Adrenal gland (tissue), 12 donors: ENCODE measurements around the gene TNIK. TPM values are rescaled to one million over a fixed set of nuclear protein-coding genes. Genes with fewer than 3 reads are reported as not detected.

ENCODE experiments used
- DNase-seq, 7 donors: peaks; one replicate each; pipeline ENCODE4 v3.0.0-alpha.2; 2019 to 2020
- H3K27ac ChIP-seq, 5 donors: fragments of 200-600 bp; sonication (generic) in 4 of 5; 1 replicate in 3 of 5; 2 replicates in 2 of 5; pipeline versions ENCODE4 v1.5.1 to v1.8.0; 2016 to 2020; ENCODE audit warnings: mild to moderate bottlenecking in 1 of 5
- H3K27me3 ChIP-seq: fragments of 200-600 bp; 2 replicates; pipeline ENCODE4 v1.8.0; 2021
- H3K36me3 ChIP-seq, 2 donors: fragments of 200-600 bp; replicated peaks in 1 of 2; 1 replicate in 1 of 2; 2 replicates in 1 of 2; pipeline versions ENCODE4 v1.5.1 to v1.8.0; 2018 to 2022
- H3K4me1 ChIP-seq, 2 donors: fragments of 200-600 bp; replicated peaks in 1 of 2; 1 replicate in 1 of 2; 2 replicates in 1 of 2; pipeline versions ENCODE4 v1.5.1 to v1.8.0; 2018 to 2021
- H3K4me3 ChIP-seq, 4 donors: fragments of 200-600 bp; sonication (generic) in 3 of 4; one replicate each; pipeline ENCODE4 v1.5.1; 2016 to 2018
- H3K9me3 ChIP-seq, 3 donors: fragments of 200-600 bp; sonication (generic) in 1 of 3; replicated peaks in 1 of 3; 1 replicate in 2 of 3; 2 replicates in 1 of 3; pipeline versions ENCODE4 v1.5.1 to v1.8.0; 2016 to 2021
- POLR2A ChIP-seq, 2 donors: fragments of 450-650 bp; IDR thresholded peaks; one replicate each; pipeline ENCODE4 v1.6.1; 2017; ENCODE audit warnings: antibody characterized with exemption in 2 of 2, mild to moderate bottlenecking in 2 of 2, moderate library complexity in 1 of 2
- WGBS, 4 donors: extraction: QIAGEN DNeasy Blood & Tissue Kit in 2 of 4; methylation state at CpG; one replicate each; pipeline versions ENCODE4 v1.1.5 to v1.1.7; 2013 to 2017; 5-methylcytosine and 5-hydroxymethylcytosine counted together
- intact Hi-C, 2 donors: fragments of 100-400 bp; cut with DNase I; formaldehyde crosslinking; loops; one replicate each; pipeline versions ENCODE4 v1.14.1 to v1.15.0; 2022 to 2023
- polyA plus RNA-seq, 3 donors: library from polyadenylated mRNA; stranded (reverse); fragments of 200-250 nt in 2 of 3; fragments of 350-450 nt in 1 of 3; fragmentation: Illumina TruSeq in 1 of 3; extraction: RNeasy Lipid Tissue Mini Kit (QIAGEN cat#74804) in 1 of 3; gene quantifications; one replicate each; pipeline ENCODE4 v1.2.3, GENCODE V29; 2013 to 2014
- total RNA-seq, 9 donors: library from RNA; depleted of rRNA in 4 of 9; stranded (reverse); fragments of >200 nt in 4 of 9; fragments of 120-200 nt in 1 of 9; fragmentation: NEBNext Ultra II Directional in 1 of 9; extraction: Animal tissue kit (Norgen Biotek cat#: 25700) in 1 of 9; gene quantifications; one replicate each; pipeline versions ENCODE4 v1.1.0 to v1.2.4, GENCODE V29; 2013 to 2023
- TF ChIP-seq, protein P1 (sequence below), 6 experiments: fragments of 450-650 bp in 4 of 6; fragments of 200-600 bp in 2 of 6; sonication (generic) in 1 of 6; IDR thresholded peaks; 1 replicate in 5 of 6; 2 replicates in 1 of 6; pipeline versions ENCODE4 v1.5.1 to v1.8.0; 2016 to 2021; ENCODE audit warnings: antibody characterized with exemption in 6 of 6, mild to moderate bottlenecking in 2 of 6, moderate library complexity in 1 of 6
- donor health status: healthy with polysubstance abuse.
- donor health status: Bipolar disorder and iron deficiency.
- donor health status: DM: yes; HTN: yes; CAD: no.
- donor health status: DM: no; HTN: no; CAD: no.
- donor health status: DM: no; HTN: no; CAD: no.
- donor health status: DM: yes; HTN: yes; CAD: no.

TNIK gene
- total and polyA plus RNA-seq, 12 donors: 4.9 to 33.1 (median 10.7) TPM

DNA sequence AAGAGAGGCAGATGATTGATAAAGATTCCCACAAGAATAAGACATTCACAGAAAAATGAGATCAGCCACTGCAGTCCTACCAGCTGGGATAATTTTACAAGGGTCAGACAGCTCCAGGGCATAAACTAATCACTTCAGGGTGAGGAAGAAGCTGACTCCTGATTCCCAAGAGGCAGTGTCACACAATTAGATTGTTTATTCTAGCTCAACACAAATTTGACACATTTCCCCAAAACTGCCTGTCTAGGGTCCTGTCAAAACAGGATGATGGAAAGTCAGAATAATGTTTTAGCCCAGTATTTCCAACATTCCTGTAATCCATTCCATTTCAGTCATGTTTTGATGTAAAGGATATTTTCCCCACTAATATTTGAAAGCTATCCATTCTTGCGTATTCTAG, 110.8 kb downstream of the TNIK start:
- no peaks in the 10 kb centered on the region for H3K27me3 ChIP-seq
- H3K4me3 ChIP-seq: no peak overlapping the region
- no peaks in the 10 kb centered on the region for H3K9me3 ChIP-seq
- TF ChIP-seq POLR2A (IDR thresholded peaks at IDR 0.05): no peak
- TF ChIP-seq, protein P1, sequence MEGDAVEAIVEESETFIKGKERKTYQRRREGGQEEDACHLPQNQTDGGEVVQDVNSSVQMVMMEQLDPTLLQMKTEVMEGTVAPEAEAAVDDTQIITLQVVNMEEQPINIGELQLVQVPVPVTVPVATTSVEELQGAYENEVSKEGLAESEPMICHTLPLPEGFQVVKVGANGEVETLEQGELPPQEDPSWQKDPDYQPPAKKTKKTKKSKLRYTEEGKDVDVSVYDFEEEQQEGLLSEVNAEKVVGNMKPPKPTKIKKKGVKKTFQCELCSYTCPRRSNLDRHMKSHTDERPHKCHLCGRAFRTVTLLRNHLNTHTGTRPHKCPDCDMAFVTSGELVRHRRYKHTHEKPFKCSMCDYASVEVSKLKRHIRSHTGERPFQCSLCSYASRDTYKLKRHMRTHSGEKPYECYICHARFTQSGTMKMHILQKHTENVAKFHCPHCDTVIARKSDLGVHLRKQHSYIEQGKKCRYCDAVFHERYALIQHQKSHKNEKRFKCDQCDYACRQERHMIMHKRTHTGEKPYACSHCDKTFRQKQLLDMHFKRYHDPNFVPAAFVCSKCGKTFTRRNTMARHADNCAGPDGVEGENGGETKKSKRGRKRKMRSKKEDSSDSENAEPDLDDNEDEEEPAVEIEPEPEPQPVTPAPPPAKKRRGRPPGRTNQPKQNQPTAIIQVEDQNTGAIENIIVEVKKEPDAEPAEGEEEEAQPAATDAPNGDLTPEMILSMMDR (IDR thresholded peaks at IDR 0.05): no peak
- H3K36me3 ChIP-seq: no peaks in the 10 kb centered on the region
- intact Hi-C loops: no loop called here
- WGBS, 4 donors: 93 to 100% (median 100%) methylated on average over 1 of the region's 1 CpG
- no peak for DNase-seq
- no peak overlapping the region for H3K27ac ChIP-seq
- H3K4me1 ChIP-seq: peaks cover 0 to 18% of the 10 kb centered on the region in 2 donors

DNA sequence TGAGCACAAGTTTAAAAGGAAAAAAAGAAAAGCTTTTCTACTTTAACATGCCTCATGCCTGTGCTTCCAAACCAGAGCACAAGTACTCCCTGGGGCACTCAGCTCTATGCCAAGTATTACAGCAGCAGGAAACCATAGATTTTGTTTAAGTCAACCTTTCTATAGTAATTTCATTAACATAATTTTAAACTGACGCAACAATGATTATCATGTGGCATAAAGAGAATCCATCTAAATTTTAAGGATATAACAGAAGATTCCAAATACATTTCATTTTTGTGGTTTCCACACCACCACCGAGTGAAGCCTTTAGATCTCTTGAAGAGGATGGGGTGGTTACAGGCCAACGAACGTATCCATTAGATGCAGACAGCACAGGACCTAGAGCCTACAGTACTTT, 112.1 kb downstream of the TNIK start:
- TF ChIP-seq, protein P1 (IDR thresholded peaks at IDR 0.05): no peak
- no peak for TF ChIP-seq POLR2A (IDR thresholded peaks at IDR 0.05)
- Histone ChIP-seq H3K4me1 (peaks cover 0 to 15% of the 10 kb centered on the region in 2 donors), H3K4me3 (no peak overlapping the region), H3K27ac (no peak overlapping the region), H3K27me3 (no peaks in the 10 kb centered on the region), H3K36me3 (no peaks in the 10 kb centered on the region), H3K9me3 (no peaks in the 10 kb centered on the region)
- intact Hi-C loops: no loop called here
- DNase-seq: no peak
- WGBS, 4 donors: 76 to 86% (median 85%) methylated on average over 4 of the region's 4 CpGs

DNA sequence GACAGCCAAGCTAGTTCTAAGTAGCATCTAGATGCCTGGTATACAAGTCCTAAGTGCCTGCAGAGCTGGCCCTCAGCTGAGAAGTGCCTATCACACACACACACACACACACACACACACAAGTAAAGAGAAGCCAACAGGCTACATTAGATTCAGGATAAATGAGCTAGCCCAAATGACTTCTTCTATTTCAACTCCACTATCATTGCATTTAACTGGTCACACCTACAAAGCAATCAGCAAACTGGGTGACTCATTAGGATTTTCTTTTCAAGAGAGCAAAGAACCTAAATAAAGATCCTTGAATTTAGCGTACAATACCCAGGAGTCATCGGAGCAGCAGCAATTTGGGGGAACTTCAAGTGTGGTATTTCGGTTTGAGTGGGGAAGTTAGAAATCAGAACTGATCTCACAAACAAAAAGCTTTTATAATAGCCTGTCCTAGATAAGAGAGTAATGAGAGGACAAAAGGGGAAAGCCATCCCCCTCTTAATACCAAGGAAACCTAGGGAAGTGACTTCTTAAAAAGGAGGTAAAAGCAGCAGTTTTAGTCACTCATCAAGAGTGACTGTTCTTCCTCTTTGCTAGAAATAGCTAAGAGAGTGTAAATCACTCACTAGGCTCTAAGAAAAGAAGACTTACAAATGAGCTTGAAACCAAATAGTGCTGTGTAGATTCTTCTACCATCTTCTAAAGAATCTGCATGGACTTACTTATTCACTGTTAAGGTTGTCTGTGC, 112.7 kb downstream of the TNIK start:
- H3K4me1 ChIP-seq: peaks cover 0 to 15% of the 10 kb centered on the region in 2 donors
- no peak overlapping the region for H3K4me3 ChIP-seq
- no peaks in the 10 kb centered on the region for H3K36me3 ChIP-seq
- no peak for TF ChIP-seq POLR2A (IDR thresholded peaks at IDR 0.05)
- TF ChIP-seq, protein P1 (IDR thresholded peaks at IDR 0.05): no peak
- H3K9me3 ChIP-seq: no peaks in the 10 kb centered on the region
- WGBS, 4 donors: 49 to 62% (median 57%) methylated on average over 3 of the region's 3 CpGs
- intact Hi-C loops: no loop called here
- H3K27me3 ChIP-seq: no peaks in the 10 kb centered on the region
- no peak for DNase-seq
- H3K27ac ChIP-seq: peak overlapping the region in 2 of 5 donors; percentile 15 to 20

DNA sequence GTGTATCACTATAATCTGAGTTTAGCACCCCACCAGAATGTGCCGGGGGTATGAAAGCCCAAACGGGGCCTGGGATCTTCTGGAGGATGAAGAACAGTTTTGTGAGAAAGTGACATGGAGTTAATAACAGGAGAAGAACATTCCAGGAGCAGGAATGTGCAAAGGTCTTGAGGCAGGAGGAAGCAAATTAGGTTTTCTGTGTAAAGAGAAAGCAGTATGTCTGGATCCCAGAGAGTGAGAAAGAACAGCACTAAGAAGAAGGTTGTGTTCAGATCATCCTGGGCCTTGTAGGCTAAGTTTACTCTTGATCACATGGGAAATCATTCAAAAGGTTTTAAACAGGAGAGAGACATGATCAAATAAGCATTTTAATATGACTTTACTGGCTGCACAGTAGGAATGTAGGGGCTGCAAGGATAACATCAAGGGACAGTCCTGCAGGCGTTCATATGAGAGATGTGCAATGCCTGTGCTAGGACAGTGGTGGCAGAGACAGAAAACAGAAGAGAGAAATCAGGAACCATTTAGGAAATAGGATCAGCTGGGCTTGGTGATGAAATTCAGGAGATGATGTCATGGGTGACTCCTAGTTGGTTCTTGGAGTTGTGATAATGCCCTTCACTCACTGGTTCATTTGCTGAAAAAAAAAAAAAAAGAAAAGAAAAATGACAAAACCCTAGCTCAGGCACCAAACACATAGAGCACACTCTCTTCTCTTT, 113.5 kb downstream of the TNIK start:
- peaks cover 0 to 15% of the 10 kb centered on the region in 2 donors for H3K4me1 ChIP-seq
- DNase-seq: peak in 6 of 7 donors; percentile 22 to 58 (median 34)
- WGBS, 4 donors: 81 to 90% (median 90%) methylated on average over 3 of the region's 3 CpGs
- H3K36me3 ChIP-seq: no peaks in the 10 kb centered on the region
- H3K27me3 ChIP-seq: no peaks in the 10 kb centered on the region
- H3K4me3 ChIP-seq: no peak overlapping the region
- H3K9me3 ChIP-seq: no peaks in the 10 kb centered on the region
- peak overlapping the region in 2 of 5 donors; percentile 15 to 20 for H3K27ac ChIP-seq
- TF ChIP-seq, protein P1 (IDR thresholded peaks at IDR 0.05): no peak
- TF ChIP-seq POLR2A (IDR thresholded peaks at IDR 0.05): no peak
- intact Hi-C loops: no loop called here
